GM21737 (cell line): ENCODE measurements around the gene BBX.

Experiments
- ATAC-seq: cut with Tn5 transposase; IDR thresholded peaks from one replicate; pipeline ENCODE4 v1.9.1; 2021; ENCODE audit warnings: mild to moderate bottlenecking, moderate library complexity; ENCODE audit not compliant: unreplicated experiment

Gene BBX

GRCh38 chr3:107644631-107645030 is 121.9 kb downstream of the BBX start:
- ATAC-seq: no peak

DNA sequence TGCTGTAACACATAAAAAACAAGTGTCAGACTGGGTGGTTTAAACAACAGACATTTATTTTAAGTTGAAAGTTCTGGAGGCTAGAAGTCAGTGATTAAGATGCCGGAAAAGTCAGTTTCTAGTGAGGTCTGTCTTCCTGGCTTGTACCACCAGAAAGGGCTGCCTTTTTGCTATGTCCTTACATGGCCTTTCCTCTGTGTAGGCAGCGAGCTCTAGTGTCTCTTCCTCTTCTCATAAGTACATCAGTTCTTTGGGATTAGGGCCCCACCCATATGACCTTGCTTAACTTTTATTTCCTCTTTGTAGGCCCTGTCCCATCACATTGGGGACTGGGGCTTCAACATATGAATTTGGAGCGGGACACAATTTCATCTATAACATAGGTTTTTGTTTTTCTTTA is 128.0 kb downstream of the BBX start:
- ATAC-seq: no peak

GRCh38 chr3:107651782-107652181 is 129.0 kb downstream of the BBX start:
- ATAC-seq: no peak

GRCh38 chr3:107654218-107654617 is 131.5 kb downstream of the BBX start:
- no peak for ATAC-seq

- ATAC-seq: no peak
Observed at GRCh38 chr3:107657971-107658370, 135.2 kb downstream of the BBX start.

DNA sequence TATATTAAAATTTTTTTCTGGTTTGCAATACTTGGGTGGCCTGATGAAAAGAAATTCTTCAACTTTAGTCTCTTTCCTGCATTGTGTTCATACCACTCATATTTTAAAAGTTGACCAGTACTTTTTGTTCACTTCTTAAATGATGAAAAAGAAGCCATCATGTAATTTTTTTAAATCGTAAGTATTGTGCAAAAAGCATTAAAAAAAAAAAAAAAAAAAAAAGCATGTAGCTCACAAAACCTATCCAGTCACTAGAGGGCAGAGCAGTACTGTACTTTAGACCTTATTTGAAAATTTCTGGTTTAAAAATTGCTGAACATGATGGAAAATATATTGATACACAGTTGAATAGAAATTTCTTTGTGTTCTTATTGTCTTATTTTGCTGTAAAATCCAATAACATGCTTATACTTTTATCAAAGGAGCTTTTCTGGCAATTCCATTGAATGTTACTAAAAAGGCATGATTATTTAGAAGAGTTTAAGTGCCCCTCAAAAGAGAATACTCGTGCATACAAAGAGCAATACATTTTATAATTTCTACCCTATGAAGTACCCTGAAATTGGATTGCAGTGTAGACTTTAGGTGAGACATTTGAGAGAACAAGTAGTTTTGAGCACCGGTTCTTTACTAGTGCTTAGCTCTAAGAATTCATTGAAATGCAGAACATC is 137.7 kb downstream of the BBX start:
- ATAC-seq: no peak

DNA sequence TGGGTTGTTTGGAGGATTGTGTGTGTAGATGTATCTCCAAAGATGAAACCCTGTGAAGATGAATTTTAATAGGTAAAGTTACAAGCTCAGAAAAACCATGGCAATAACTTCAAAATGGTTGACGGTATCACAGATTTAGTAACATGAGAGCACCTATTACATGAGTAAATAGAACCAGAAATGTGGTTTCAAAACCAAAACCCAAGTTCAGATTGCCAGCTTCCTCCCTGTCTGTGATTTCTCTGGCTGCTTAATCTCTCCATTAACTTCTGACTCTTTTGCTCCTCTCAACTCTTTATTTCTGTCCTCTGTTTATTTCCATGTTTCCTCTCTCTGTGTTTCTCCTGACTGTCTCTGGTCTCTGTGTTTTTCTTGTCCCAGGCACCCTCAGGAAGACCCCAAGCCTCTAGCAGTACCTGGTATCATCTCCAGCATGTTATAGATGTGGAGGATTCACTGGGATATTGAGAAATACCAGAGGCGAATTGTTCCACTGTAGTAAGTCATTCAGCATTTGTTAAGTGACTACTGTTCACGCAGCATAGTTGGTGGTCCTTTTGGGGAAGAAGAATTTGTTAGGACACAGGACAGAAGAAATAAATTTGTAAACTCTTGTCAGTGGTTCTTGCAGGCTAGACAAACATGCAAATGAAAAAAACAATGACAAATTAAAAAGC is 138.8 kb downstream of the BBX start:
- no peak for ATAC-seq

DNA sequence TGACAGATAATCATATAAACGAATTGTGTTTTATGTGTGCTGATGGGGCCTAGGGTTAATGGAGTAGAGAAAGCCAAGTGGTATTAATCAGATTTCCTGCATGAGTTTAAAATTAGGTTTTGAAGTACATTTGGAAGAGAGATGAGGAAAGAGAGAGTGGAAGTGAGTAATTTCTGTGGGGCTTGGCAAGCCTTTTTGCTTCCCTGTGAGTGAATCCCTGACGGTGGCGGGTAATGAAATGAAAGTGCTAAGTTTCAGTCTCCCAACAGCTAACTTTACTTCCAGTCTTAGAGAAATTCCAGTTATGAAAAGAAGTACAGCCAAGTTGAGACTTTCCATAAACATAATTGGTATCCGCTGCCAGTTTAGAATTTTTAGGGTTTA is 139.4 kb downstream of the BBX start:
- no peak for ATAC-seq

DNA sequence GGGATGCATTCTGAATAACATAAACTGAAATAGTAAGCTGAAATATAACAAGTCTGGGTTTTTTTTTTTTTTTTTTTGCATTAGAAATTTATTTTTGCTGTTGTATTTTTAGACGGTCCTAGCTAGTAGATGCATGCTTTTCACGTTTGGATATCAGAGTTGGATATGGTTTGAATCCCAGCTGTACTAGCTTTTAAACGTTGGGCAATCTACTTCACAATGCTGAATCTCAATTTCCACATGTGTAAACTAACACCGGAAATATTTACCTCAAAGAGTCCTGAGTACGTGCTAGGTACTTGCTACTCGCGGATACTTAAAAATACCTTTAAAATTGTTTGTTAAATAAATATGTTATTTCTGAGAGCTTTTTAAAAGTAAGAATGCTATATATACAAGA is 139.8 kb downstream of the BBX start:
- ATAC-seq: no peak

DNA sequence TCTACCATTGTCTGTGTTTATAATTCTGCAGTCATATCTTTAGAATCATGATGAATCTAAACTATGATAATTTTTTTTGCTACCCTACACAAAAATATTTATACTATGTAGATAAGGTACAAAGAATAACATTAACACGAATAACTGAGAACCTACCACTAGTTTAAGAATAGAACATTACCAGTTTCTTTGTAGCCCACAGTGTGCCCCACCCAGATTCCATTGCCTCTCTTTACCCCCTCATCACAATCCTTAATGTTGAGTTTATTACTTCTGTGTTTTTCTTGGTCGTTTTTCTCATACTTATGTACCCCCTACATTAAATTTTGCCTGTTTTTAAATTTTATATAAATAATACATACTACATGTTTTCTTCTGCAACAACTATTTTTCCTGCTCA is 140.5 kb downstream of the BBX start:
- ATAC-seq: no peak

GRCh38 chr3:107664614-107665013 is 141.9 kb downstream of the BBX start:
- no peak for ATAC-seq

GRCh38 chr3:107665351-107665750 is 142.6 kb downstream of the BBX start:
- ATAC-seq: no peak

DNA sequence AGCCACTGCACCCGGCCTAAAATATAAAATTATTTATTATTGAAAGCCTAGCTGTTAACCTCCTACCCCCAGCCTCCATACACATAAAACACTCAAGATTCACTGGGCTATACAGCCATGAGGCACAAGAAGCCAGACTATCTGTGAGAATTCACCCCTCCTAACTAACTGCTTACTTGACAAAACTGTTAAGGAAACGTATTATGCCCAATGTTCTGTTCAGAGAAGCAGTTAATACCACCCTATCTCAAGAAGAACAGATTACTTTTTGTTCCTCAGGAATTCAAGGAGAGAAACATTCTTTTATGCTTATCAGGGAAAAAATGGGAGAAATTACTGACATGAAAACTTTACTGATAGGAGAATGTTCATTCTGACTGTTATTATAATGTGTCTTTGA is 144.1 kb downstream of the BBX start:
- ATAC-seq: no peak

DNA sequence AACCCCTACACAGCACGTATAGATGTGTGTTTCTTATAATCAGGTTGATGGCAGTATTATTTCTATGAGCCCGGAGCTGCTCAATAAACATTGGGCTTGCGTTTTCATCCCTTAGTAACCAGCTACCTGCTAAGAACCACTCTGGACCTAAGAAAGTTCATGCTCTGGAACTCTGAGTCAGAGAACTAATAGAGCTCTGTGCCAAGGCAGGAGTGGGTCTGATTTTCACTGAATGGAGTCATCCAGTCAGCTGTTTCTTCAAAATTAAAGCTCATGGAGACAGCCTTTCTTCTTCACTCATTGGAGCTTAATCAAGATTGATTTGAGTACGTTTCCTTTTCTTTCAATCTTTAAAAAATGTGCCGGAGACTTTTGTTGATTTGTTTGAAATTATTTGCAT is 145.7 kb downstream of the BBX start:
- no peak for ATAC-seq

- ATAC-seq: no peak
Observed at GRCh38 chr3:107668963-107669362, 146.2 kb downstream of the BBX start.

DNA sequence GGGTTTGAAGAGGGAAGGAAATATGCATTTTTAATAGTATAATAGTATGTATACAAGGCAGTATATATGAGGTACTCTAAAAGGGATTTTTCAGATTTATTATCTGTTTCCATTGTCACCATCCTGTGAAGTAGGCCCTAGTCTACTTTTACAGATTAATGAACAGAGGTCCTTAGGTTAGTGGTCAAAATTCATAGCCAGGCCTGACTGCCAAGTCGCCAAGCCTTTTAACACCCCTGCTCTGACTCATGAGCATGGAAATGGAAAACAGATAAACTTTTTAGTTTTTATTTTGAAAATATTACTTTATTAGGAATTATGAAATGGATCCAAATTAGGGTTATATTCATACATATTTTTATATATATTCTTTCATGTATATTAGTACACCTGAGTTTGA is 146.9 kb downstream of the BBX start:
- ATAC-seq: no peak

GRCh38 chr3:107670986-107671385 is 148.2 kb downstream of the BBX start:
- no peak for ATAC-seq

GRCh38 chr3:107674371-107674770 is 151.6 kb downstream of the BBX start:
- no peak for ATAC-seq

DNA sequence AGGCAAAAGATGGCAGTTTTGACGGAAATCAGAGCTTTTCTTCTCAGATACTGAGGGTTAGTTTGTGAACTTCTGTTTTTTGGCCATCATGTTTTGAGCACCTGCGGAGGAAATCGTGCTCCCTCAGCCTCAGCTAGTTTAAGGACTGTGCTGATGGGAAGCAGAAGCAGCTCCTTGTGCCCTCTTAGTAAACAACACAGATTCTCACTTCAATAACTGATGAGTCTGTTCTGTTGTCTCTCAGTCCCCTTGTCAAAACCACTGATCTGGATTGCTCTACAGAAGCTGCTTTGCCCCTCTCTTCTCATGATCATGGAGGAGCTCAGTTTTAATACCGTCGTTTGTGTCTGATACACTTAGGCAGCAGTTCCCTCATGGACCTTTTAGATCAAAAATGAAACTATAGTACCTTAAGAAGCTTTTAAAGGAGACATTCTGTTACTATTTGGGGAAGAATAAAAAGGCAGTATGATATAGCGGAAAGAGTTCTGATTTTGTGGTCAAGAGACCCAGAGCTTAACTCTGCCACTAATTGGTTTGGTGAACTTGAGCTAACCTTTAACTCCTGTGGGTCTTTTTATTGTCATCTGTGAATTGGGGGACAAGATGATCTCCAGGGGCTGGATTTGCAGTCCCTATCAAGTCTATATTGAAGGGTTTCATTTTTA is 152.6 kb downstream of the BBX start:
- no peak for ATAC-seq

DNA sequence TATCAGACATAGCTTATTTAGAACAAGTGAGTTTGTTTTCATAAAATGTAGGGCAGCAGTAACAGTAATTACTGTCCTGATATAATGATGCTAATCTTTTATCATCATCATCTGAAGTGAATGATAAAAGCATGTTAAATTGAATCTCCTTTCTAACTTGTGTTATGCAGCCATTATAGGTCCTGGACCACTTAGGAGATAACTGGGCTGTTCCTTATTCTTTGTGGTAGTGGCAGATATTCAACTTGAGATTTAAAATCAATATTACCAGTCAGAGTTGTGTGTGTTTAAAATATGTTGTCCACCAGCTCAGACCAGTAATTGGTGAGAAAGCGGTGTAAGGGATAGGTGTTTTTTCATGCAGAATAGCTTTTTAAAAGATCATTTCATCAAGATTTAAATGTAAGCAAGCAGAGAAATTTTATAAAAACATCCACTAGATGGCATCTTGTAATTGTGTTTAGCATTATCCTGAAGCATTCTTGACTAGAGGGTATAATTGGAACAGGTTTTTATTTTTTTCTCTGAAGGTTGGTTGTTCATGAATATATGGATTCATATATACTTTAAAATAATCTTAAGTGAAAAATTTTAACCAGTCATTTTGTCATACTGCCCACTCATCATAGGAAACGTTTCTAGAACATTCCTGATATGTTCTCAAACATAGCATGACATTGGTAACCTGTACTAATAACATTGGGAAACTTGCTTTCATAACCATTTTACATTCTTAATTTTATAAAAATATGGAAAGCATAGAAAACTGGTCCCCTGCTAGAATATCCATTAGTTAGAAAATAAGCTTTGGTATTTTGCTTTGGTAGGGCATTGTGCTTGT is 153.9 kb downstream of the BBX start:
- ATAC-seq: no peak

DNA sequence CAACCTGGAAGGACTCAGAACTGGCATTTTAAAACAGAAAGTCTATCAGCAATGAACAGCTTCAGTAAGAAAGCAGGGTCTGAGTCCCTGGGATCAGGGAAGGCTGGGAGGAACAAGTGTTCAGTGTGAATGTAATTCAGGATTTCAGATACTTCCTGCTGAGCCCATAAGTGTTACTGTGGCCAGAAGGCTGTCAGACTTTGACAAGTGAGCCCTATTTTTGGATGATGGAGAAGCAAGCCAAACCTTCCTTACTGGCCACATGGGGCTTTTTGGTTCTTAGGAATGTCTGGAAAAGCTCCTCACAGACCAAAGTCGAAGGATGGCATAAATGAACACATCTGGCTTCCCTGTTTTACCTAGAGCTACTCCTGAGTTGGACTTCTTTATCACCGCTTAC is 157.2 kb downstream of the BBX start:
- no peak for ATAC-seq
